Endometrium (tissue), 2 donors: ENCODE data around the gene SF1.

Source experiments
- FAIRE-seq: peaks from 2 replicates; lab custom pipeline; 2012; peaks lifted over from hg19 to GRCh38; lab: Jason Lieb, UNC
- donor health status: control.
- donor health status: control.

SF1 gene

GRCh38 chr11:64723907-64724862 is 54.2 kb downstream of the SF1 start:
- no peak for FAIRE-seq

GRCh38 chr11:64723117-64723906 is 55.0 kb downstream of the SF1 start, which contains the start of gene NRXN2:
TSS of gene NRXN2 (minus strand) at chr11:64723197. CDS start at chr11:64713699, 9,498 bp downstream.
- FAIRE-seq, result no peak

GRCh38 chr11:64722141-64723065 is 55.9 kb downstream of the SF1 start:
- FAIRE-seq, result no peak

- FAIRE-seq, result no peak
Measured at GRCh38 chr11:64721359-64721699, 57.0 kb downstream of the SF1 start.

GRCh38 chr11:64720640-64721358 is 57.5 kb downstream of the SF1 start:
- FAIRE-seq, result no peak

- no peak for FAIRE-seq
Measured at GRCh38 chr11:64720167-64720566, 58.2 kb downstream of the SF1 start.

- no peak for FAIRE-seq
Measured at GRCh38 chr11:64719406-64719805, 58.9 kb downstream of the SF1 start.

- no peak for FAIRE-seq
Measured at GRCh38 chr11:64718780-64719124, 59.6 kb downstream of the SF1 start.

- no peak for FAIRE-seq
Measured at GRCh38 chr11:64718084-64718779, 60.1 kb downstream of the SF1 start.

GRCh38 chr11:64717268-64717578 is 61.1 kb downstream of the SF1 start:
- no peak for FAIRE-seq

- FAIRE-seq, result no peak
Measured at GRCh38 chr11:64716473-64717267, 61.7 kb downstream of the SF1 start.

- FAIRE-seq, result no peak
Measured at GRCh38 chr11:64715756-64716472, 62.4 kb downstream of the SF1 start.

- FAIRE-seq, result no peak
Measured at GRCh38 chr11:64715110-64715509, 63.2 kb downstream of the SF1 start.

GRCh38 chr11:64714666-64715065 is 63.7 kb downstream of the SF1 start:
- FAIRE-seq, result no peak
